Stimulated activated CD8-positive, alpha-beta memory T cell treated with anti-CD3 and anti-CD28 coated beads, Interleukin-7, amount 100 ng/mL, for 1 hour (primary cell): ENCODE data around the gene NAXD.
"Not testable (repeated sequence)": the region's sequence is repeated elsewhere in the genome, so short reads cannot be mapped to it uniquely, and the experiment has no call there.

Experiments
- DNase-seq, 2 donors: peaks; one replicate each; pipeline ENCODE4 v3.0.0-alpha.2; 2020; ENCODE audit warnings: low read depth in 2 of 2

NAXD gene

GRCh38 chr13:110663491-110663890, 48.1 kb downstream of the NAXD start:
- no peak for DNase-seq

- DNase-seq, result no peak
Observed at GRCh38 chr13:110664041-110664440, 48.7 kb downstream of the NAXD start.

DNA sequence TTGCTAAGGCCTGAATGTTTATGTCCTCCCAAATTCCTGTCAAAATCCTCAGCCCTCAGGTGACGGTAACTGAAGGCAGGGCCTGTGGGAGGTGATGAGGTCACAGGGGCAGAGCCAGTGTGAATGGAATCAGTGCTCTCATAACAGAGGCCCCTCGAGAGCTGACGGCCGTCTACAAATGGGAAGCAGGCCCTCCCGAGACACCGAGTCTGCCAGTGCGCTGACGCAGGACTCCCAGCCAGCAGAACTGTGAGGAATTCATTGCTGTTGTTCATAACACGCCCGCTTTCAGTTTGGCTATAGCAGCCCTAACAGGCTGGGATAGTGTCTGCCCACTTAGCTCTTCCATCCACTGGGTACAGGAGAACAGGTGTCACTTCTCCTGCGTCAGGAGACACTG, 49.3 kb downstream of the NAXD start:
- no peak for DNase-seq

- DNase-seq, result no peak
Observed at GRCh38 chr13:110665491-110666254, 50.3 kb downstream of the NAXD start.

DNA sequence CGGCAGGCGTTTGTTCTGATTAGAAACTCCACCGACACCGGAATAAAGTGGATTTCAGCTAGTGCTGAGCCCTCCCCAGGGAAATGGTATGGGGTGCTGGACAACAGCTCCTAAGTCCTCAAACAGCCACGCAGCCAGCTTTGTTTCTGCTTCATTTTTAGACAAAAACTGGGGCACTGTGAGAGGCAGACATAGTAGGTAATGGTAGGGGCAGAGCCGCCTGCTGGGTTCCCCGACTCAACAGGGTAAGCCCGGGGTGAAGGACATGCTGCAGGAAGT, 50.8 kb downstream of the NAXD start:
- DNase-seq, result no peak

DNA sequence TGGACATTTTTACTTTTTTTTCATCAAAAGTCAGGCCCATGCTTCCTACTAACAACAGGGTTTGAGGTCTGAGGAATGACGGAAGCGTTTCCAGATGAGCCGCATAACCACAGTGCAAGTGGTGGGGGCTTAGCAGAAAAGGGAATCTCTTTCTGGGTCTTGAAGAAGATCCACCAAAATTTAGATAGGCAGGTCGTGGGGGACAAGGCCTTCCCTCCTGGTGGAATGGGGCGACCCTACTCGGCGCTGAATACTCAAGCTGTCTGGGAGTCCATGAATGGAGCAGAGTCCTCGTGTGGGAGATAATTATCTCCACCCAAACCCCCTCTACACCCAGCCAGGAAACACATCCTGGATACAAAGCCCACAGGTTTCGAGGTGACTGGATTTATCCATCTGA, 53.7 kb downstream of the NAXD start:
- DNase-seq, result no peak

- not testable (repeated sequence) for DNase-seq
Observed at GRCh38 chr13:110669814-110670213, 54.5 kb downstream of the NAXD start.

GRCh38 chr13:110676595-110677587, 61.5 kb downstream of the NAXD start:
- DNase-seq, result no peak

GRCh38 chr13:110677731-110678545, 62.6 kb downstream of the NAXD start:
- DNase-seq, result no peak

DNA sequence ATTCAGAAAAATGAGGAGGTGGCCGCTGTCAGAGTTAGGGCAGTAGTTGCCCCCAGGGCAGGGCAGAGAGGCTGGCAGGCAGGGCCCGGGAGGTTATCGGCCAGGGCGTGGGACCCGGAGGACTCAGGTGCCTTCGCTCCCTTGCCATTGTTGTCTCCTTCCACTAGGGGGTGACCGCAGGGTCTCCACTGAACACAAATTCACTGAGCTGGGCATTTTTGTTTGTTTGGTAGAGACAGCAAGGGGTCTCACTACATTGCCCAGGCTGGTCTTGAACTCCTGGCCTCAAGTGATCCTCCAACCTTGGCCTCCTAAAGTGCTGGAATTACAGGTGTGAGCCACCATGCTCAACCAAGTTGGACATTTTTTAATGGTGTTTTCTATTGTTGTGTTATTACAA, 65.5 kb downstream of the NAXD start:
- no peak for DNase-seq

DNA sequence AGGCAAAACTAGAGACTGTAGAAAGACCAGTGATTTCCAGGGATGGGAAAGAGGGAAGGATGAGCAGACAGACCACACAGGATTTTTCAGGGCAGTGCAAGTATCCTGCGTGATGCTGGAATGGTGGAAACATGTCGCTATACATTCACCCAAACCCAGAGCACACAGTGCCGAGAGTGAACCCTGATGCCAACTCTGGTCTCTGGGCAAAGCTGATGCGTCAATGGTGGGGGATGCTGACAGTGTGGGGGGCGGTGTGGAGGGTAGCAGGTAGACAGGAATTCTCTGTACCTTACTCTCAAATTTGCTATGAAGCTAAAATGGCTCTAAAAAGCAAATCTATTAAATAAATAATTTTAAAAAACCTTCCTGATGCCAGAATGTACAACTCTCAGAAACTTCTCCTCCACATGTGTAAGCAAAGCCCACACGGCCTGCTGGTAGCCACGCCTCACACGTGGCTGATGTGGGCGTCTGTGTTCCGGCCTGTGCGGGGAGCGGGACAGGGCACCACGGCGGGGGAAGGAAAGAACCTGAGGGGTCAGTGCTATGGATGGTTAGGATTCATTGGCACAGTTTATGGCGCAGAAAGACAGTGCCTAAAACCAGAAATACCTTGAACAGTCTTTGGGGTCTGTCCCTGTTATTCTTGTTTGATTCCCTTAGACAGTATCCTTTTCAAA, 66.7 kb downstream of the NAXD start:
- DNase-seq, result no peak

GRCh38 chr13:110682746-110683145, 67.4 kb downstream of the NAXD start:
- DNase-seq, result no peak

GRCh38 chr13:110683203-110683883, 68.0 kb downstream of the NAXD start:
- no peak for DNase-seq

- no peak for DNase-seq
Observed at GRCh38 chr13:110683921-110684320, 68.6 kb downstream of the NAXD start.

GRCh38 chr13:110684388-110685056, 69.2 kb downstream of the NAXD start:
- no peak for DNase-seq

DNA sequence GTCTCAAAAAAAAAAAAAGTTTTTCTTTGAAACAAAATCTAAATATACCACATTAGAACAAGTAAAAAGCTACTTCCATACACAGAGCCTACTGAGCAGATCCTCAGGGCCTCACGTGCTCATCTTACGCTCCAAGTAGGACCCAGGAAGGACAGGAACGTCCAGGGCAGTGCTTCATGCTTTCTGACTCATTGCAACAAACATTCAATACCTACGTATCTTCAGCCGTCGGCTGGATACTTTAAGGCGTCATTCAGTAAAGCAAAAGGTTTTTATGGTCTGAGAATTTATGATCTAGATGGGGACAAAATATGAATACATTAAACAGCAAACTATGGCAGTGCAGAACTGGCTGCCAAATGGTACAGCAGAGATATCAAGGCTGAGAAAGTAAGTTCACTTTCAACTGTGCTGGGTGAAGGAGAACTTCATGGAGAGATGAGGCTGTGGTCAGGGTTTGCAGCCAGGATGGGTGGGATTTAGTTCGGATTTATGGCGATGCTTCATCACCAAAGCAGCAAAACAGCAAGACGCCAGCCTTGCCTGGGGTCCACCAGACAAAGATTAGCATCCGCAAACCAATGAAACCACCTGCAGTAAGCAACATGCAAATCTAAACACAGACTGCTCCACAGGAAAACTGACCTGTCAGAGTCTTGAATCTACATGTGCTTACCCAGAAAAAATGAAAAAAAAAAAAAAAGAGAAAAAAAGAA, 70.1 kb downstream of the NAXD start:
- DNase-seq, result no peak

- DNase-seq, result no peak
Observed at GRCh38 chr13:110687736-110688135, 72.4 kb downstream of the NAXD start.

DNA sequence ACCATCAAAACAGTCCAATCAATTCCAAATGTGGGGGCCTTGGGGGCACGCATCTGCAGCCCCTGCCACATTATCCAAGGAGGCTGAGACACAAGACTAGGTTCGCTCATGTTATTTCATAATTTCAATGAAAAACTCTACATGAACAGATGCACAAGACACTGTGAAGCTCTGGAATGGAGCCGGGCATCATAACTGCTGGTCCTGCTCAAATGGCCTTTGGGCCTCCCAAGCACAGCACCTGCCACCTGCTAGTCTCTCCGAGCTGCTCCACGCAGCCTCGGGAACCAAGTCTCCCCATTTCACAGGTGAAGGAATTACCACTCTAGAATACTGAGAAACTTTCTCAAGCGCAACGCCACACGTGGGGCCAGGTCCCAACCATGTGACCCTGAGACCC, 73.7 kb downstream of the NAXD start:
- DNase-seq, result no peak
